GM19467 (cell line): ENCODE results near the gene GPR143.

ENCODE experiments used
- ATAC-seq: cut with Tn5 transposase; IDR thresholded peaks from one replicate; pipeline ENCODE4 v1.9.1; 2021; ENCODE audit warnings: mild to moderate bottlenecking, moderate library complexity; ENCODE audit not compliant: unreplicated experiment

The GPR143 gene

DNA sequence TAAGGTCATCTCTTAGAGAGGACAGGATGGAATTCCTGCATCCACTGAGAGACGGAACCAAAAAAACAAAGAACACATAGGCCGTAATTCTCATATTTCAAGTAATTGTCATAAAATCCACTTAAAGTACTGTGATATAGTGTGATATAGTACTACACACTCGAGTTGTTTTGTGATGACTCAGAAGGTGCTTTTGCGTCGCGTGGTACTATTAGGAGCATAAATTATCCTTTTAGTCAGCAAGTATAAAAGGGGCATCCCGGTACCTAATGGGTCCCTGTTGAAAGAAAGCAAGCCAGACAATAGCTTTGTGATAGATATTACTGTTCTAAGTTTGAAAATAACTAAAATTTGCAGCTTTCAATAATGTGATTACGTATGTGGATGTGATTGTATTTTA lies 55.3 kb downstream of the GPR143 start:
- no peak for ATAC-seq

DNA sequence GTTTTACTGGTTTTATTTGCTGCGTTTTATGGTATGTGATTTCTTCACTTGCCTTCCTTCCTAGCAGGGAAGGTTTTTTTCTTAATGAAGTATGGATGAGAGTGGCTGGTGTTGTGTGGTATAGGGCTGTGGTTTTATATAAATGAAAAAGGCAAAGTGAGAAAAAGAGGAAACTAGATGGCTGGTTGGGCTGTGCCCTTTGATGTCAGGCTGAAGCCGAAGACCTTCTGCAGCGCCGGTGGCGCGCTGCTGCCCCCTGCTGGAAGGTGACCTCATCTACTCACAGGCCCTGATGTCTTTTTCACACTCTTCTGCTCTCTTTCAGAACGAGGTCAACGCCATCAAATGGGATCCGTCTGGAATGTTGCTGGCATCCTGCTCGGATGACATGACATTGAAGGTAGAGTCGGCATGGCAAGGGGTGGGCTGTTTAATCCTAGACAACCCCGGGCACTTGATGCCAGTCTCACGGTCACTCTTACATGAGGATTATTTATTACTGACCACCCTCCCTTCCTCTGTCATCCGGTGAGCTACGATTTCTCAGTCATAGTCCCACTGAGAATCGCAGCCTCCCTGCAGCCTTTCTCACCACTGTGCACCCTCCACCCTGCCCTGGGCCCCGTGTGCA lies 56.6 kb downstream of the GPR143 start:
- ATAC-seq, result peak; percentile 83

DNA sequence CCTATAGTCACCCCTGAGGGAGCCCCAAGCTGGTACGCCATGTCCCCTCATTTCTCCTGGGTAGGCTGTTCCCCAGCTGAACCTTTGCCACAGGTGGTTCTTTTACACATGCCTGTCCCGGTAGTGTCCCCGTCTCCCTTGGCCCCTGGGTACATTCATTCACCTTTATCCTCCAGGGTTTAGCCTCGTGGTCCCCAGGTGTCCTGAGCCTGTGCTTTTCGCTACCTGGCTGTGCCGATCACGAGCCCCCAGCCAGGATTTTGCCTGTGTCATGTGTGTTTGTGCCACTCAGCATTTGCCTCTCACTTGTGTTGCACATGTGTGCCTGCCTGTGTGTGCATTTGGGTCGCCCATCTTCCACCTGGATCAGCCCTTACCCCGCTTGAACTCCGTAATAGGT lies 57.6 kb downstream of the GPR143 start:
- ATAC-seq, result no peak

DNA sequence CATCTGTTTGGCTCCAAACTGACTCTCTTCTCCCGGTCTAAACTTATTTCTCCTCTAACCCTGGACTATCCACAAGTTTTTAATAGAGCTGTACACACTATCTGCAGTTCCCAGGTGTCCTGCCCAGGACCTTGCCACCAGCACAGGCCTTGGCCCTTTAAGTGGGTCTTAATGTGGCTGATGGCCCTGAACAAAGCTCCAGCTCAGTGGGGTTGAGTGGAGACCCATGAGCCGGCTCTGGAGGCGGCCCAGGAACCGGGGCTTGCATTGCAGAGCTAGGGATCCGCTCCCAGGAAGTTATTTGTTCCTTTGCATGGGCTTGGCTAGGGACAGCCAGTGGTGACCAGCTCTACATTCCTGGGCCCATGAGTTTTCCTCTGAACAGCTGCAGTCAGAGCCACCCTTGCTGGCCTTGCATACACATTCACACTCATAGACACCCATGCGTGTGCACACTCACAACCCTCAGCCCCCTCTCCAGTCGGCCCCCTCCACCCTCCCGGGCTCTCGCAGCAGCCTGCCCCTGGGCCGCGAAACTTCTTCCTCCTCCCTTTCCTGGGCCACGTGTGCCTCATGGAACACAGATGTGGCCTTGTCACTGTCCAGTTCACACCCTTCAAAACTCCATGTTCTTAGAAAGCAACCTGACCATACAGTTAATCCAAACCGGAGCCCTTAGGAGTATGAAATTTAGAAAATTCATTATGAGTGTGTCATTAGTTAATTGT lies 58.2 kb downstream of the GPR143 start:
- ATAC-seq, result no peak

DNA sequence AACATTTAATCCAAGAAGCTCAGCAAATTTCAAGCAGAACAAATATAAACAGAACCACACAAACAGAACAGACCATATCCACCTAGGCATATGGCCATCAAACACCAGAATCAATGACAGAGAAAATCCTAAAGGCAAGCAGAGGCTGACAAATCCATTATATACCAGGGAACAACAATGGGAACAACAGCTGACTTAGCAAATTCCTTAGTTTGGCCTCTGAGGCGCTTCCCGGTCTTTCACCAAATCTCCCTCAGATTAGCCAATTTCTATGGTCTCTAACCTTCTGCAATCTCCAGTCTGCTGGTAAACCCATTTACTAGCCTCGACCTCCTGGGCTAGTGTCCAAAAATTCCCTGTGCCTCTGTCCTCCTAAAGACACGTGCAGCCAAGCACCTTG lies 59.2 kb downstream of the GPR143 start:
- no peak for ATAC-seq

DNA sequence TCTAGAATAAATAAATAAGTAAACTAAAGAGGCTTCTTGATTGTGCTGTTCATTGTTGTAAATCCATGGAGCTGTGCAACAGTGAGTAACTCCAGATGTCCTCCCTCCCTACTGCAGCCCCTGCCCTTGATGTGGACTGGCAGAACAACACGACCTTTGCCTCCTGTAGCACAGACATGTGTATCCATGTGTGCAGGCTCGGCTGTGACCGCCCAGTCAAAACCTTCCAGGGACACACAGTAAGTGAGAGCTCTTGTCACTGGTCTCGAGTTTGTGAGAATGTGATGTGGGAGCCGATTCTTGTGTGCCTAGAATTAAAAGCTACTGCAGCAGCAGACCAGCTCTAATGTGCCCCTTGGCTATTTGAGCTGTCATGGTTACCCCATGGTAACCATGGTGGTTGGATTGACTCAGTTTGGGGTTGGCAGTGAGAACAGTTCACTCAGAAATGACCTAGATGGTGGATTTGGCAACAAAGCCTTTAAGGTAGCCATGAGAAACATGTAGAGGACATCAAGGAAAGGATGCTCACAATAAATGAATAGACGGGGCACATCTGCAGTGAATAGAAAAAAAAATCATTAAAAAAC lies 60.7 kb downstream of the GPR143 start:
- ATAC-seq, result no peak

DNA sequence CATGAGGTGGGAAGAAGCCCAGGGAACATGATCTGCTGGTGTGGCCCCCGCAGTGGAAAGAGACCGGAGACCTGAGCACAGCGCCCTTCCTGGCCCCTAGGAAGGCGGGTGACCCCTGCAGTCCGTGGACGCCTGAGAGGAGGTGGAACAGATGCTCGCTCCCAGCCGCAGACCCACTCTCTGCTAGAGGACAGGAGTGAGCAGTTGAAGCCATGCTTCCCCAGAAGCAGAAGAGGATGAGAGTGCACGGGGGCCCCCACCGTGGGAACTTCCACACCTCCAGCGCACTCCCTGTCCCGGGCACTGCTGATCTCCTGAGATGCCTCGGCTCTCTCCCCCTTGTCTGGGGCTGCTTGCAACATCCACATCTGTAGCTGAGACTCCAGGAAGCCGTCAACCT lies 62.2 kb downstream of the GPR143 start:
- ATAC-seq, result no peak

DNA sequence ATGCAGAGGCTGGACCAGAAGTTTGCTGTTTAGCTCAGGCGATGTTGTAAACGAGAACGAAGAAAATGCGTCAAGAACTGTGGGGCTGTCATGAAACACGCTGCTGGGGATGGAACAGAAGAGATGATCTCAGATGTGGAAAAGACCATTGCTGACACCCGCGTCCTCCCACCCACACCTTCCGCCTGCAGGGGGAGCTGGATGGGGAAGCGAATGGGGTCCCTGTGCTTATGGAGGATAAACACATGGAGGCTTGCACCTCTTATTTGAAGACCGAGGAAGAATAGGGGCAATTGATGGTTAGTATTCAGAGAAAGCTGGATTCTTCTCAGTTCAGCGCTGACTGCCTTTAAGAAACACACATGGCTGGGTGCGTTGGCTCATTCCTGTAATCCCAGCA lies 63.9 kb downstream of the GPR143 start:
- no peak for ATAC-seq

DNA sequence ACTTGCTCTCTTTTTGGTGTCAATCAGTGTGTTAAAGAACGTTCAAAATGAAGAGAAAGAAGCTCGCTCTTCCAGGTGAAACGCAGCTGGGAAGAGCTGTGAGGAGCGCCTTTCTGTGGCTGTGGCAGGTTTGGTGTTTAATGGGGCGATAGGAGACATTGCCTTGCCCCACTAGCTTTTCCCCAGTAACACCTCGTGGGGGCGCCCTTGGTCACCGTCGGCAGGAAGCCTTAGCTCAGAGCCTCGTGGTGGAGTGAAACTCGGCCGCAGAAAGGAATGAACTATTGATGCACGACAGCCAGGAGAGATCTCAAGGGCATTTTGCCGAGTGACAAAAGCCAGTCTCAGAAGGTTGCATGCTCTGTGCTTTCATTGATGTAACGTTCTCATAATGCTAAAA lies 65.1 kb downstream of the GPR143 start:
- ATAC-seq, result no peak

DNA sequence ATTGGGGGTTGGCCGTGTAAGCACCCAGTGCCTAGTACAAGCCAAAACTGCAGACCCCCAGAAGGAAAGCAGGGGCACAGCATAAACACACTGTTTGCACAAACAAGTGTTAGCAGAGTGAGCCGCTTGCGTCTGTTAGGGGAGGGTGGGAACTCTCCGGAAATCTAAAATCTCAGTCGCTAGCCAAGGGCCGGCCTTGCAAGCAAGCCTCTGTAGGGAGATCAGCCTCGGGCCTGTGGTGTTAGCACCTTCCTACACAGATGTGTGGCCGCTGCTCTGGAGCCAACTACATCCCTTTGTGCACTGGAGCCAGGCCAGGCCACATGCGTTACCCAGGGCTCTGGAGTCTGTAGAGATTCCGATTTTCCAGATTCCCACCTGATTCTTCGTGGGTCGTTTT lies 67.1 kb downstream of the GPR143 start:
- ATAC-seq, result no peak

DNA sequence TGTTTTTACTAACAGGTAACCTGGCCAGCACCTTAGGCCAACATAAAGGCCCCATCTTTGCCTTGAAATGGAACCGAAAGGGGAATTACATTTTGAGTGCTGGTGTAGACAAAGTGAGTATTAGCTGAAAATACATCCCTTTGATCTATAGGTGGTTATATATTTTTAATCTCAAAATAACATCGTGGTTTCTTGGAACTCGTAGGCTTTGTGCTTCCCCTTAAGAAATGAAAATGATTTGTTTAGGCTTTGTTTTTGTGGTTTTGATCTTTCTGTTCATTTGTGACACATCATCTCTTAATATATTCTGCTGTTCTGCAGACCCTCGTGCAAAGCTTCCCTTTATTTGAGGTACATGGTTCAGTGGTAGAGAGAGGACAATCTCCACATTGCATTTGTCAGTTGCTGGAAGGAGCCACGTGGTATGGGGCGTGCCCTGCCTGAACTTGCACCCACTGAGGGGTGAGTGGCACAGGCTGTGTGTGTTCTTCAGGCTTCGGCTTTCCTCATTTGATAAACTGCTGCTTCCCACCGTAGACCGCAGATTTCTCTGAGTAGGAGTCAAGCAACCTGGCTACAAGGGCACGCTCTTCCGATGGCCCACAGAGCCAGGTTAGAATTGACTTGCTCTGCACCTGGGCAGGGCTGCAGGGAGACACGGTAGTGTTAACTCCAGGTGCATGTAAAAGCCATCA lies 72.2 kb downstream of the GPR143 start:
- no peak for ATAC-seq

DNA sequence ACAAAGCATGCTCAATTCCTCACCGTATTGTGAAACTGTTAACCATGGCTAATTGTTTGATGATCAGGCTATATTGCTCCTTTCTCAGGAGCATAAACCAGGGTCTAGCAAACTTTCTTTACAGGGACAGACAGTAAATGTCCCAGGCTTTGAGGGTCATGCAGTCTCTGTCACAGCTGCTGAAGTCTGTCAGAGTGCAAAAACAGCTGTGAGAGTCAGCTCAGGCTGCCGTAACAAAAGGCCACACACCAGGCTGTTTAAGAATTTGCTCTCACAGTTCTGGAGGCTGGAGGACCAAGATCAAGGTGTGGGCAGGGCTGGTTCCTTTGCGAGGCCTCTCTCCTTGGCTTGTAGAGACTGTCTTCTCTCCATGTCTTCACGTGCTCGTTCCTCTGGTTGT lies 75.6 kb downstream of the GPR143 start:
- ATAC-seq, result no peak

DNA sequence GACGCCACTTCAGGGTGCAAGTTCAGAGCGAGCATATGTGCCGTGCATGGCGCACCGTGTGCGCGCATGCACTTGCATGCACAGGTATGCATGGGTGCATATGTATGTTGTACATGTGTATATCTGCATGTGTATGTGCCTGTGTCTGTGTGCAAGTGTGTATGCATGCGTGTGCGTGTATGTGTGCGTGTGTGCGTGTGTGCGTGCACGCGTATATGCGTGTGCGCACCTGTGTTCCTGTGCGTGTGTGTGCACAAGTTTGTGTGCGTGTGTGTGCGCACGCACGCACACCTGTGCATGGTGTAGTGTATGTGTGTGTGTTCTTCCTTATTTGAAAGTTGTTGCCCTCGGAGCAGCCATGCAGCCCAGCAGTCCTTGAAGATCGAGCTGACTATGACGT lies 76.8 kb downstream of the GPR143 start:
- no peak for ATAC-seq

DNA sequence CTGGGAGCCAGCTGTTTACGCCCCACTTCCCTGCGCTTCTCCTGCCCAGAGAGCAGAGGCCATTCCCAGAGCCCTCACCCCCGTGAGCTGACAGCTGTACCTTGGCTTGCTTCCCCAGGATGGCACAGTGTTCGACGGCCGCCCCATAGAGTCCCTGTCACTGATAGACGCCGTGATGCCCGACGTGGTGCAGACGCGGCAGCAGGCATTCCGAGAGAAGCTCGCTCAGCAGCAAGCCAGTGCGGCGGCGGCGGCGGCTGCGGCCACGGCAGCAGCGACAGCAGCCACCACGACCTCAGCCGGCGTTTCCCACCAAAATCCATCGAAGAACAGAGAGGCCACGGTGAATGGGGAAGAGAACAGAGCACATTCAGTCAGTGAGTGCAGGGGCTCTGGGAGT lies 77.7 kb downstream of the GPR143 start:
- ATAC-seq, result no peak

DNA sequence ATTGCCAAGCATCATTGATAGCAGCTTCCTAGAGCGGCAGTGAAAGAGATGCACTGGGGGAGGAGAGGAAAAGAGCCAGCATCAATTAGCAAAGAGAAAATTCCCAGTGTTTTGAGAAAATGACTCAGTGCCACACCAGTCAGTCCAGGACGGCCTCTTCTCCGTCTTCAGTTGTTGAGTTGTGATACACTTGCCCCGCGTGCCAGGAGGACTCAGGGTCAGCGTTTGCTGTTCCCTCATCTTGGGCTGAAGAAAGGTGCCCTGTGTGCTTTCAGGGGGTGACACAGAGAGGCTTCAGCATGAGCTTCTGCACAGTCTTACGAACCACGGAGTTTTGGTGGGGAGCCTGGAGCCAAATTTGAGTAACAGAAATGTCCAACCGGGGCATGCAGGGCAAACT lies 82.3 kb downstream of the GPR143 start:
- no peak for ATAC-seq

DNA sequence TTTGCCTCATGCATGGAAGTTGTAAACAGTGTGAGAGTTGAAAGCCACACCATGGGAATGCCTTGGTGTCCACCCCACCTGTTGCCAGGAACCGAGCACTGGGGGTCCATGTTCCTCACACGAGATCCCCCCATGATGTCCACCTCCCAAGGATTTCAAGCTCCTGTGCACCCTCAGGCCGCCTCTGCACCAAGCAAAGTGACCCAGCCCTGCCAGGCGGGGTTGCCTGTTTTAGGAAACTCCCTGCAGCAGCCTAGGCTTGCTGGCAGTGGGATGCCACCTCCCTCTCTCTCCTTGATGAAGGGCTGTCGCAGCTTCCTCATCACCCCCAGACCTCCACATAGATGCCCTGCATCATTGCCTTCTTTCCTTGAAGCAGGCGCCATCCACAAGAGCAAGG lies 82.8 kb downstream of the GPR143 start:
- no peak for ATAC-seq

DNA sequence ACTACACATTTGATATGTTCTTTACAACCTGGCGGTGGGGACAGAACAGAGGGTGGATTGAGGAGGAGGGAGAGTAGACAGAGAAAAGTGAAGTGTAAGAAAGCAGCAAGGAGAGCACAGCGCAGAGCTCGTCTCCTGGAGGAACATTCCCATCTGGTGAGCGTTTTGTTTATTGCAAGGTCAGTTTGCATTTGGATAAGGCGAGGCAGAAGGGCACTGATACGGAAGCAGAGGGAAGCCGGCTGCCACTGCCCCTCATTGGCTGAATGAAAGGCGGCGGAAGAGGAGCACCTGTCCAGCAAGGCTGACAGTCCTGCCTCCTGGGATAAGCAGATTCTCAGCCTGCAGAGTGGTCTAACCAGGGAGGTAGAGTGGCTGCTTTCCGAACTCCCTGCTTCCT lies 83.2 kb downstream of the GPR143 start:
- no peak for ATAC-seq

DNA sequence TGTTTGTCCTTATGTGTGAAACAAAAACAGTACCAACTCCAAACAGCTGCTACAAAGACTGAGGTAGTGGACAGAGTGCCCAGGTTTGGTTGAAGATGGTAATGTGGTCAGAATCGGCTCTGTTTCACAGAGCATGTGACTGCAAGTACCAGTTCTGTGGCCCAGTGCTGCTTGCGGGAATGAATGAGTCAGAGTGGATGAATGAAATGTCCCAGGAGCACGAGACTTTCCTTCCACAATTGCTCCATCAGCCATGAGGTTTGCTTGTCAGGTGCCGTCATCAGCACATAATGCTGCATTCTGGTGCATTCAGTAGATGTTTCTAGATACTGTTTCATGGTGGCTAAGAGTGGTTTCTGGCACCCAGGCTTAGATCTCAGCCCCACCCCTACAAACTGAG lies 84.2 kb downstream of the GPR143 start:
- no peak for ATAC-seq

DNA sequence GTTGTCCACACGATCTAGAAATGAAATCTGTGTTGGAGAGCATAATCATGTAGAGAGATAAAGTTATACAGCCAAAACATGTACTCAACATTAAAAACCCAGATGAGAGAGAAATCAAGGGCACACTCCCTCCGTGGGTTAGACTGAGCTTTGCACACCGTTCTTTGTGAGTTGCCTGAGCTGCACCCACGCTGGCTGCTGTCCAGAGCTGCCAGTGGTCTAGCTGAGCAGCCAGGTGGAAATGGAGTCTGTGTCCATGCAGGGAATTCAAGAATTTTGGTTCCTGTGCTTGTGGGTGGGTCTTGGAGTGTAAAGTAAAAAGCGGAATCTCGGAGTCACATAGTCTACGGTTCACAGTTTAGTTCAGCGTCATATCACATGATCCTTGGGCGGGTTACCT lies 84.6 kb downstream of the GPR143 start:
- no peak for ATAC-seq

DNA sequence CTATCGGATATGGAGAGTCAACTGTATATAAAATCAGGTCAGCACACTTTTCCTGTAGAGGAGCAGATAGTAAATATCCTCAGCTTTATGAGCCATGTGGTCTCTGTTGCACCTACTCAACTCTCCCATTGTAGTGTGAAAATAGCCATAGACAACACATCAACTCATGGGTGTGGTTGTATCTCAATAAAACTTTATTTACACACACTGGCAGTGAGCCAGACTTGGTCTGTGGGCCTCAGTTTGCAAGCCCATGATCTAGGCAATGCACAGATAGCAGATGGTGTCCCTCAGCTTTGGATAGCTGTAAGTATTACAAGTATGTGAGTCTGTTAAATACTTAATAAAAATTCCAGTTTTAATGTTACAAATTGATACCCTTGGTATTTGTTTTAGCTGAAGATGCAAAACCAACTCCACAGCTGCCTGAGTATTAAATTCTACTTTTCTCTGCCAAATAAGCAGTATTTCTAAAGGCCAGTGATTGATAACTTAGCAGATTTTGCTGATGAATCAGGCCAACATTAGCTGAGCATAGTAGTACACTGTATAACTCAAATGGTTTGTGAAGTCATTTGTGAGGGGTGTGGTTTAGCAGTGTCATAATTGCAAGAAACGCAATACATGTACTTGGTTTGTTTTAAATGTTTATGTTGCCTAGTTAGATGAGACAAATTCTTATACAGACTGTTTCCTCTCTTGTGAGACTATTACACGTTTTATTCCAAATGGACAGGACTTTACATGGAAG lies 87.3 kb downstream of the GPR143 start:
- no peak for ATAC-seq

DNA sequence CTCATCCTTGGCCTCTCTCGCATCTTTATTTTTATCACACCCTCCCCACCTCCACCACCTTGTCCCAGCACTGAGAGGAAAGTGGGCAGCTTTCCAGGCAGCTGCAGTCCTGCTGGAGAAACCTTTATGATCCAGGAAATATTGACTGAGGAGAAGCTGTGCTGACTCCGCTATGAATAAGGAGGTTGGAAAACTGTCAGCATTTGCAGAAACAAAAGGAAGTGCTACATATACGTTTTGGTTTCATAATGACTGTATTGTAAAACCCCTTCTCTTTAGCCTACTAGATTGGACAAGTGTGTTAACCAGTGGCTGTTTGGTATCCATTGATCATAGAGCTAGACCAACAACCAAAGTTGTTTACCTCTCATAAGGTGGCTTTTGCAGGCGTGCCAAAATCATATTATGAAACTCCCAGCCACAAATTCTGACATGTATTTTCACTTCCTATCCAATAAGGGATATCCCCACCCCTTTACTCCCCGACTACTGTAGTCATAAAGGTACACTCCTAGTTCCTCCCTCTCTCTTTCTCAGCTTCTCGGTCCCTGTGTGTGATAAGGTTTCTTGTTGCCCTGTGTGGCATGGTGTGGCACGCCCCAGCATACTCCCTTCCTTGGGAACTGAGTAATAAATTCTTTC lies 88.4 kb downstream of the GPR143 start:
- ATAC-seq, result peak; percentile 96
